ENCODE data around the gene NKD1. TPM values are rescaled to one million over a fixed set of nuclear protein-coding genes. Genes with fewer than 3 reads are reported as not detected.

Gene NKD1
- total RNA-seq, 1 donor = not detected

DNA sequence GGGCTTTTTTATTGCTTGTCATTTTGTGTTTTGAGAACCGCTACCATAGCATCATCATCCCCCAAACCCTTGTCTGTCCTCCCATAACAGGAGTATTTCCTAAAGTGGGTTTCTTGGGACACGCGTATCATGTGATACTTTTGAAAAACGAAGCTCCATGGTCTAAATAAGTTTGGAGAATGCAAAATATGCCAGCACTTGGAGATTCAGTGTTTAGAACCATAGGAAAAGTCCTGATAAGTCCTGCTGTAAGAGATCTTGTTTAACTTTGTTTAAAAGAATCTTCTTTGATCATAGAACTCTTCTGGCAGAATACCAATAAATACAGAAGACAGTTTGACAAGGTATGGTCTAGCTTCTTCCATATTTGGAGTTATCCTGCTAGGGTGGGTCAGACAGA is 59.3 kb downstream of the NKD1 start:
- no peak overlapping the region for H3K4me3 ChIP-seq (ENCODE audit: low read depth, low read length)
- DNase-seq (ENCODE audit: low read depth) = no peak
- no peak for TF ChIP-seq CTCF (IDR thresholded peaks at IDR 0.05; ENCODE audit: insufficient read depth, low read depth, low read length)

DNA sequence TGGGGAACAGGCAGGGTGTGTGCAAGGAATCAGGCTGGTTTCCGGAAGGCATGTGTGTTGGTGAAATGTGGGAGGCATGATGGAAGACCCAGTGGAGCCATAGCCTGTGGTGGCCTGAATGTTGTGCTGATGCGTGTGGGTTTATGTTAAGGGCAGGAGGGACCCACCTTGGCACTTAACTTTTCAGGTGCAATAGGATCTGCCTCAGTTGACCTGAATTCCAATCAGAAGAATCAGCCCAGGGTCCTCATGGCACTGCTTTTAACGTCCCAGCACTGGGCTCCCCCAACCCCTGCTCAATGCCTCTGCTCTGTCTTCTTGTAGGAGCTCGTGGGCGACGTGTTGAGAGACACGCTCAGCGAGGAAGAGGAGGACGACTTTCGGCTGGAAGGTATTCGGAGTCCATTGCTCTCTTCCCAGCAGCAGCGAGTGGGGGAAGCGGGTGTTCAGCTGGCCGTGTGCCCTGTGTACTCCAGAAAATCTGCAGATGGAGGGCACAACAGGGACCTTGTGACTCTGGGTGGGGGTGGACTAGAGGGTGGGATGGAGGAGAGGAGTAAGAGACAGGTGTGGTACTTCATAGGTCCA is 59.9 kb downstream of the NKD1 start:
- no peak for DNase-seq (ENCODE audit: low read depth)
- H3K4me3 ChIP-seq (ENCODE audit: low read depth, low read length) = no peak overlapping the region
- no peak for TF ChIP-seq CTCF (IDR thresholded peaks at IDR 0.05; ENCODE audit: insufficient read depth, low read depth, low read length)

- no peak overlapping the region for H3K4me3 ChIP-seq (ENCODE audit: low read depth, low read length)
- no peak for TF ChIP-seq CTCF (IDR thresholded peaks at IDR 0.05; ENCODE audit: insufficient read depth, low read depth, low read length)
- DNase-seq (ENCODE audit: low read depth) = no peak
Measured at GRCh38 chr16:50609049-50609448, 60.9 kb downstream of the NKD1 start.

- no peak for DNase-seq (ENCODE audit: low read depth)
- no peak overlapping the region for H3K4me3 ChIP-seq (ENCODE audit: low read depth, low read length)
- TF ChIP-seq CTCF (IDR thresholded peaks at IDR 0.05; ENCODE audit: insufficient read depth, low read depth, low read length) = no peak
Measured at GRCh38 chr16:50609471-50609870, 61.3 kb downstream of the NKD1 start.

- H3K4me3 ChIP-seq (ENCODE audit: low read depth, low read length) = no peak overlapping the region
- no peak for DNase-seq (ENCODE audit: low read depth)
- TF ChIP-seq CTCF (IDR thresholded peaks at IDR 0.05; ENCODE audit: insufficient read depth, low read depth, low read length) = peak; percentile 2
Measured at GRCh38 chr16:50610331-50611262, 62.4 kb downstream of the NKD1 start.

GRCh38 chr16:50611332-50611934 is 63.2 kb downstream of the NKD1 start:
- no peak for DNase-seq (ENCODE audit: low read depth)
- H3K4me3 ChIP-seq (ENCODE audit: low read depth, low read length) = no peak overlapping the region
- TF ChIP-seq CTCF (IDR thresholded peaks at IDR 0.05; ENCODE audit: insufficient read depth, low read depth, low read length) = no peak

Measured in fibroblast of villous mesenchyme (primary cell).